Kidney tubule cell (primary cell): ENCODE measurements around the gene KCNK10.

Experiments used
- DNase-seq: peaks from one replicate; pipeline ENCODE4 v3.0.0-alpha.2; 2018; ENCODE audit warnings: low spot score

Gene KCNK10, protein sequence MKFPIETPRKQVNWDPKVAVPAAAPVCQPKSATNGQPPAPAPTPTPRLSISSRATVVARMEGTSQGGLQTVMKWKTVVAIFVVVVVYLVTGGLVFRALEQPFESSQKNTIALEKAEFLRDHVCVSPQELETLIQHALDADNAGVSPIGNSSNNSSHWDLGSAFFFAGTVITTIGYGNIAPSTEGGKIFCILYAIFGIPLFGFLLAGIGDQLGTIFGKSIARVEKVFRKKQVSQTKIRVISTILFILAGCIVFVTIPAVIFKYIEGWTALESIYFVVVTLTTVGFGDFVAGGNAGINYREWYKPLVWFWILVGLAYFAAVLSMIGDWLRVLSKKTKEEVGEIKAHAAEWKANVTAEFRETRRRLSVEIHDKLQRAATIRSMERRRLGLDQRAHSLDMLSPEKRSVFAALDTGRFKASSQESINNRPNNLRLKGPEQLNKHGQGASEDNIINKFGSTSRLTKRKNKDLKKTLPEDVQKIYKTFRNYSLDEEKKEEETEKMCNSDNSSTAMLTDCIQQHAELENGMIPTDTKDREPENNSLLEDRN

GRCh38 chr14:88323086-88323522, at the start of gene KCNK10:
KCNK10 (minus strand) TSS chr14:88323269; CDS start chr14:88322798, 471 bp downstream.
- DNase-seq: peak; percentile 2

DNA sequence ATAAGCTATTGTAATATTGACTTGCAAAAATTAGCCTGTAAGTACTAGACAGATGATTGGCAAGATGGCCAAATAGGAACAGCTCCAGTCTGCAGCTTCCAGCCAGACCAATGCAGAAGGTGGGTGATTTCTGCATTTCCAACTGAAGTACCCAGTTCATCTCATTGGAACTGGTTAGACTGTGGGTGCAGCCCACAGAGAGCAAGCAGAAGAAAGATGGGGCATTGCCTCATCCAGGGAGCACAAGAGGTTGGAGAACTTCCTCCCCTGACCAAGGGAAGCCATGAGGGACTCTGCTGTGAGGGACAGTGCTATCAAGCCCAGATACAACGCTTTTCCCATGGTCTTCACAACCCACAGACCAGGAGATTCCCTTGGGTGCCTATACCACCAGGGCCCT, 46.4 kb upstream of the KCNK10 start:
- DNase-seq: no peak

- no peak for DNase-seq
Measured at GRCh38 chr14:88364710-88365413, 41.8 kb upstream of the KCNK10 start.

DNA sequence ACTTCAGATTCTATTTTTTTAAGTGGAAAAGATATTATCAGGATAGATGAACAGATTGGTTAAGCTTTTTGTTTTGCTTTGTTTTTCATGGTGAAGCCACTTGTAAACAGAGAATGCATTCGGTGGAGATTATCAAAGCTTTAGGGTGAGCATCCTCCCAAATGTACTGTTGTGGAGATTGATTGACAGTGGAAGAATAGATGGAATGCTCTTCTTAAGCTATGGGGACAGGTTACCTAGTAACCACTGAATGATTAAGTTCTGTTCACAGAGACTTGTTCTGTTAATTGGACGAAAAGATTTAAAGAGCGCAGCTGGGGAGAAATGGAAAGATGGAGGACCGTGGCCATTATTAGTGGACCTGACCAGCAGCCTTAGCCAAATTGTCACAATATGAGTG, 40.6 kb upstream of the KCNK10 start:
- no peak for DNase-seq

- DNase-seq: no peak
Measured at GRCh38 chr14:88359500-88359899, 36.4 kb upstream of the KCNK10 start.

DNA sequence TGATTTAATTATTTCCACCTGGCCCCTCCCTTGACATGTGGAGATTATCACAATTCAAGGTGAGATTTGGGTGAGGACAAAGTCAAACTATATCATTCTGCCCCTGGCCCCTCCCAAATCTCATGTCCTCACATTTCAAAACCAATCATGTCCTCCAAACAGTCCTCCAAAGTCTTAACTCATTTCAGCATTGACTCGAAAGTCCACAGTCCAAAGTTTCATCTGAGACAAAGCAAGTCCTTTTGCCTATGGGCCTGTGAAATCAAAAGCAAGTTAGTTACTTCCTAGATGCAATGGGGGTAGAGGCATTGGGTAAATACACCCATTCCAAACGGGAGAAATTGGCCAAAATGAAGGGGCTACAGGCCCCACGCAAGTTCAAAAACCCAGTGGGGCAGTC, 31.3 kb upstream of the KCNK10 start:
- DNase-seq: no peak

DNA sequence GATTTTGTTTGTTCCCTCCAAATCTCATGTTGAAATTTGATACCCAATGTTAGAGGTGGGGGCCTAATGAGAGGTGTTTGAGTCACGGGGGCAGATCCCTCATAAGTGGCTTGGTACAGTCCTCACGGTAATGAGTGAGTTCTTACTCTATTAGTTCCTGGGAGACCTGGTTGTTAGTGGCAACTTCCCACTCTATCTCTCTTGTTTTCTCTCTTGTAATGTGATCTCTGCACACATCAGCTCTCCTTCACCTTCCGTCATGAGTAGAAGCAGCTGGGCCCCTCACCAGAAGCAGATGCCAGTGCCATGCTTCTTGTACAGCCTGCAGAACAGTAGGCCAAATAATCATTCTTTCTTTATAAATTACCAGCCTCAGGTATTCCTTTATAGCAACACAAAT, 29.6 kb upstream of the KCNK10 start:
- no peak for DNase-seq

DNA sequence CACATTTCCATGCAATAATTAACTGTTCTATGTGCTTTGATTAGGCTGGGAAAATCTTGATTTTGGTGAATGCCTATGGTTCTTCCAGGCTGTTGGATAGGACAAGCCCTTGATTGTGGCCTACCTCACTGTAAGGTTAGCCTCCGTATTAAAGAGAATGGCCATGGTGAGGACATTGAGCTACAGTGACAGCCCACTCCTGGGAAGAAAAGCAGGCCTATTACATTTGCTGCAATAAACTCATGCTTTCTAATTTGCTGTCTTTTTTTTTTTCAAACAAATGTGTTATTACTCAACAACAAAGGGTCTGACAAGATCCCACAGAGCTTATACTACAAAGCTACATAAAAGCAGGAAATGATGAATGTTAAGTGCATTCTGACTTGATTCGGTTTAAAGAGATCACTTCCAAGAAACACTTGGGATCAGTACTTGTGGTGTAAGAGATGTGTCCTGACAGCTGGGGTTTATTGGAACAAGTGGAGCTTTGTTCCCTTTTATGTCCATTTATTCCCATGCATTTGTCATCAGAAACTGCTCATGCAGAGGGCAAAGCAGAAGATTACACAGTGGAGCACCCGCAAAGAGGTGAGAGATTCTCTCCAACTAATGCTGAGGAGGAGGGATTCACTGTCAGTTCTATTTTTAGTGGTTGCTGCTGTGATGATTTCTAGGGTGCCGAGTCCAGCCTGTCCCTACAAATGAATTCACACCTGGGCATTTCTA, 29.1 kb upstream of the KCNK10 start:
- DNase-seq: no peak

DNA sequence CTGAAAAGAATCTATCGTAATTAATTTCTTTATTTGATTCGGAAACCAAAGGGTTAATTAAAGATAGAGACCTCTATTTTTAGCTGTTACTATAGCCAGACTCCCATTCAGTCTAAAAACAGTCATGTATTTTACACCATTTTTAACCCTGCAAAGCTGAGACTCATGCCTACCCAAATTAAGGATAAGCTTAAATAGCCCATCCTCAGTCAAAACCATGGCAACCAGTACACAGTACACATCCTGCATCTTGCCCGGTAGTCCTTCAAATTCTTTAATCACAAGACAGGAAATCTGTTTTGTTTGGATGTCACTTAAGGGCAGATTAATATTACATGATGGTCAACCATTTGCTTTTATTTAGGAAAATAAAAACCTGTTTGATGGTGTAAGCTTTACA, 25.5 kb upstream of the KCNK10 start:
- no peak for DNase-seq

DNA sequence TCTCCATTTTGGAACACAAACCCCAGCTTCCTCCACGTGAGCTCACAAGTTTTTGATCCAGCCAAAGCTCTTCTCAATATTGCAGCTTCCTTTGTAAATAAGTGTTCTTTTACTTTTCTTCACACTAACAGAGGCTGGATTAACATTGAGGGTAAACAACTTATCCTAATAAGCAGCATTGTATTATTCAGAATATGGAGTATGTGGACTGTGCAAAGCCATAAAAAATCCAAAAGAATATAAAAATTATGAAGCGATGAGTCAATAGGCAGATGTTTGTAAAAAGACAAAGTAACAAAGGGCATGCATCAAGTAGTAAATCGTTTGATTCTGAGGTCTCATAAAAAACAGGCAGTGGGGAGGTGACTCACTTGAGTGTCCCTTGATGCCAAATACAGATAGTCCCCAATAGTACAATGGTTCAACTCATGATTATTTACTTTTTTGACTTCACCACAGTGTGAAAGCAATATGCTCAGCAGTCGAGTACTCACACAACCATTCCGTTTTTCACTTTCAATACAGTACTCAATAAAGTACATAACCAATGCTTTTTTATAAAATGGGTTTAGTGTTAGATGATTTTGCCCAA, 23.1 kb upstream of the KCNK10 start:
- DNase-seq: no peak

DNA sequence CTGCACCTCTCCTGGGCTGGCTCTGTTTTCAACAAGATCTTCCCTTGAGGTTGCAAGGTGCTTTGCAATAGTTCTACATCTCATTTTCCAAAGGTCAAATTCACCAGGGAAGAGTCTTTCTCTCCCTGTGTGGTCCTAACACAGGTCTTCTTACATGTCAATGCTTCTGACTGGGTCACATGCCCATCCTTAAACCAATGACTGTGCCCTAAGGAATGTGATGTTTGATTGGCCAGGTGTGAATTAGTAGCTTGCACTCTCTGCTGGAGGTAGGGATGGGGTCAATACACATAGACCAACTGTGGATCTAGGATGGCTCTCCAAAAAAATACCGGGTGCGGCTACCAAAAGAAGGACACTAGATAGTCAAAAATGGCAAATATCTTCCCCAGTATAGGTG, 19.9 kb upstream of the KCNK10 start:
- peak; percentile 18 for DNase-seq

DNA sequence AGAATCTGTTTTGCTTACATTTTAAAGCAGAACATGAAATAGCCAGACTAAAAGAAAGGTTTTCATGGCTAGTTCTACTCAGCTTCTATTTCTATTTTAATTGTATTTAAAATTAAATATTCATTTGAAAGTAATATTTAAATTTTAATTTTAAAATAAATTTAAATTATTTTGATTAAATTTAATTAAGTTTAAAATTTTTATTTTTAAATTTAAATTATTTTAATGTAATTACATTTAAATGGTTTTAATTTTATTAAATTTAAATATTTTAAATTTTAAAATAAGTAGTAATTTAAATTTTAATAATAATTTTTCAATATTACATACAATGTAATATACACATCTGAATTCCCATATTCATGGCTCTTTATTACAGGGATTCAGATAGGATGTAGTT, 17.3 kb upstream of the KCNK10 start:
- DNase-seq: no peak

GRCh38 chr14:88333036-88333435, 10.0 kb upstream of the KCNK10 start:
- DNase-seq: no peak

GRCh38 chr14:88327497-88327896, 4.4 kb upstream of the KCNK10 start:
- DNase-seq: no peak

- no peak for DNase-seq
Measured at GRCh38 chr14:88326352-88327103, 3.5 kb upstream of the KCNK10 start.

- no peak for DNase-seq
Measured at GRCh38 chr14:88325883-88326282, 2.8 kb upstream of the KCNK10 start.

DNA sequence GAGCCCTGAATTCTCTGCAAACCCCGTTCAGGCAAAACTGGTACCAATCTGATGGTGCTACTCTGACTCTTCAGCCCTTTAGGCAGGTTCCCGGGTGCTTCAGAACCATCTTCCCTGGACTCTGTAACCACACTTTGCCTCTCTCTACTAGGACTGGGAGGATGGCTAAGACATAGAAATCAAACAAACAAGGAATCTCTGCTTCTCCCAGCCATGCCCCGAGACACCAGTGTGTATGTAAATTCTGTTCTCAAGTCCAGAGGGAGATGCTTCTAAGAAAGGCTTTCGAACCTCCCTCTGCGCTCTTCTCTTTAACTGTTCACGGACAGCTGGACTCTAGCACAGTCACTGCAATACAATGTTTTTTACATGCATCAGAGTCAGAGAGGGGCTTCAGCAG, 1.9 kb upstream of the KCNK10 start:
- DNase-seq: no peak

GRCh38 chr14:88324491-88324890, 1.4 kb upstream of the KCNK10 start:
- DNase-seq: no peak

- peak; percentile 73 for DNase-seq
Measured at GRCh38 chr14:88323523-88324199, 592 bp upstream of the KCNK10 start.

GRCh38 chr14:88322504-88323085, 474 bp downstream of the KCNK10 start:
- DNase-seq: no peak
